PFSK-1 (cell line): ENCODE data around the gene EIF2S3B.

Source experiments
- FOXP2 ChIP-seq: optimal IDR thresholded peaks from 2 replicates; pipeline ENCODE3; 2011; ENCODE audit warnings: borderline replicate concordance, control low read depth, inconsistent platforms; ENCODE audit not compliant: insufficient read depth; ENCODE audit errors: extremely low read length, extremely low read depth
- POLR2AphosphoS5 ChIP-seq: IDR thresholded peaks from 2 replicates; pipeline ENCODE4 v1.6.1; 2012; ENCODE audit warnings: low read depth, mild to moderate bottlenecking, control low read depth, low read length, moderate library complexity
- SIN3A ChIP-seq: IDR thresholded peaks from 2 replicates; pipeline ENCODE4 v1.6.1; 2012; ENCODE audit warnings: mild to moderate bottlenecking, low read length, moderate library complexity, borderline replicate concordance; ENCODE audit not compliant: insufficient read depth
- TAF1 ChIP-seq: IDR thresholded peaks from 2 replicates; pipeline ENCODE4 v1.6.1; 2012; ENCODE audit warnings: low read length, control low read depth, borderline replicate concordance; ENCODE audit not compliant: insufficient read depth
- TF ChIP-seq, protein P1 (sequence below), 2 experiments: IDR thresholded peaks; 2 replicates each; pipeline versions ENCODE4 v1.6.1 to v1.8.0; 2011 to 2012; ENCODE audit warnings: low read depth in 2 of 2, low read length in 2 of 2, control low read depth in 1 of 2, inconsistent platforms in 1 of 2, mild to moderate bottlenecking in 1 of 2, moderate library complexity in 1 of 2; ENCODE audit not compliant: insufficient read depth in 1 of 2

DNA sequence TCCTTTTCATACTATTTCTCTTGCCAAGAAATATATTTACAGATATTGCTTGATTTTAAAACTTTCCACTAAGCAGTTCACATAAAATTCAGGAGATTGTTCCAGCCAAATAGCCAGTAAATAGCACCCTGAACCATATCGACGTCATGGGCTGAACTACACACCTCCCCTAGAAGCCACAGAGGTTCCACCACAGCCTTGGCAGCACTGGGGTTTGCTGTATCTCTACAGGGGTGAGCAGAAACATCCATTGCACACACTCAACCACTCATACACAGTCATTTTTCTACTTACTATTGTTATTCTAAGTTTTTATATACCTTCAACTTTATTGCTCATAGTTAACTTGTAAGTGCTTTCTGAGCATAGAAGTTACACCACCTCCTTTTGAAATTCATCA lies 8.1 kb upstream of the EIF2S3B start:
- no peak for TF ChIP-seq SIN3A
- TF ChIP-seq POLR2AphosphoS5, result no peak
- TF ChIP-seq TAF1, result no peak
- TF ChIP-seq, protein P1, sequence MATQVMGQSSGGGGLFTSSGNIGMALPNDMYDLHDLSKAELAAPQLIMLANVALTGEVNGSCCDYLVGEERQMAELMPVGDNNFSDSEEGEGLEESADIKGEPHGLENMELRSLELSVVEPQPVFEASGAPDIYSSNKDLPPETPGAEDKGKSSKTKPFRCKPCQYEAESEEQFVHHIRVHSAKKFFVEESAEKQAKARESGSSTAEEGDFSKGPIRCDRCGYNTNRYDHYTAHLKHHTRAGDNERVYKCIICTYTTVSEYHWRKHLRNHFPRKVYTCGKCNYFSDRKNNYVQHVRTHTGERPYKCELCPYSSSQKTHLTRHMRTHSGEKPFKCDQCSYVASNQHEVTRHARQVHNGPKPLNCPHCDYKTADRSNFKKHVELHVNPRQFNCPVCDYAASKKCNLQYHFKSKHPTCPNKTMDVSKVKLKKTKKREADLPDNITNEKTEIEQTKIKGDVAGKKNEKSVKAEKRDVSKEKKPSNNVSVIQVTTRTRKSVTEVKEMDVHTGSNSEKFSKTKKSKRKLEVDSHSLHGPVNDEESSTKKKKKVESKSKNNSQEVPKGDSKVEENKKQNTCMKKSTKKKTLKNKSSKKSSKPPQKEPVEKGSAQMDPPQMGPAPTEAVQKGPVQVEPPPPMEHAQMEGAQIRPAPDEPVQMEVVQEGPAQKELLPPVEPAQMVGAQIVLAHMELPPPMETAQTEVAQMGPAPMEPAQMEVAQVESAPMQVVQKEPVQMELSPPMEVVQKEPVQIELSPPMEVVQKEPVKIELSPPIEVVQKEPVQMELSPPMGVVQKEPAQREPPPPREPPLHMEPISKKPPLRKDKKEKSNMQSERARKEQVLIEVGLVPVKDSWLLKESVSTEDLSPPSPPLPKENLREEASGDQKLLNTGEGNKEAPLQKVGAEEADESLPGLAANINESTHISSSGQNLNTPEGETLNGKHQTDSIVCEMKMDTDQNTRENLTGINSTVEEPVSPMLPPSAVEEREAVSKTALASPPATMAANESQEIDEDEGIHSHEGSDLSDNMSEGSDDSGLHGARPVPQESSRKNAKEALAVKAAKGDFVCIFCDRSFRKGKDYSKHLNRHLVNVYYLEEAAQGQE (IDR thresholded peaks at IDR 0.05; ENCODE audit: insufficient read depth in 1 of 2, low read depth in 2 of 2, low read length in 2 of 2), result no peak
- no peak for TF ChIP-seq FOXP2
